Cardiac fibroblast (primary cell): Measurements from ENCODE around the gene ATXN10.

Source experiments
- DNase-seq, 2 donors: peaks; one replicate each; pipeline versions ENCODE4 v3.0.0 to v3.0.0-alpha.2; 2010; ENCODE audit warnings: low read depth in 2 of 2
- H3K4me3 ChIP-seq, 2 donors: replicated peaks in 1 of 2; 1 replicate in 1 of 2; 2 replicates in 1 of 2; pipeline ENCODE4 v1.5.1; 2011; ENCODE audit warnings: low read depth in 2 of 2, low read length in 2 of 2, mild to moderate bottlenecking in 2 of 2, moderate library complexity in 1 of 2
- CTCF ChIP-seq: IDR thresholded peaks from one replicate; pipeline ENCODE4 v1.5.1; 2011; ENCODE audit warnings: low read depth, mild to moderate bottlenecking, low read length, inconsistent platforms

The ATXN10 gene

GRCh38 chr22:45784357-45785277 is 113.0 kb downstream of the ATXN10 start:
- no peak for DNase-seq
- no peak overlapping the region for H3K4me3 ChIP-seq
- TF ChIP-seq CTCF, result no peak

- DNase-seq, result peak in 1 of 2 donors; percentile 51
- H3K4me3 ChIP-seq, result no peak overlapping the region
- TF ChIP-seq CTCF, result no peak
Measured at GRCh38 chr22:45785458-45785857, 113.8 kb downstream of the ATXN10 start.

DNA sequence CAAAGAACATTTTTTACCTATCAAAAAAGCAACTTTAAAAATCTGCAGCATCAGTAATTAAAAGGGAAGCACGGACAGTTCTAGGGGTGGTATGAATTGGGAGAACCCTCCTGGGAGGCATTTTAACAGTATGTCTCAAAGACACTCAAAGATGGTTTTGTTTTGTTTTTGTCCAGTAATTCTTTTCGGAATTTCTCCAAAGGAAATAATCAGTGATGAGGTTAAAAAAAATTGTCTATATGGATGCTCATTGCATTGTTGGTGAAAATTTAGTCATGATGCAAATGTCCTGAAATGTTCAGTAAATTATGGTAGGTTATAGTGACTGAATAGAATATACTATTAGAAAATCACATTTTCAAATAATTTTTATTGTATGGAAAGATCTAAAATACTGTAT is 115.1 kb downstream of the ATXN10 start:
- no peak for TF ChIP-seq CTCF
- H3K4me3 ChIP-seq, result no peak overlapping the region
- DNase-seq, result peak in 1 of 2 donors; percentile 41

DNA sequence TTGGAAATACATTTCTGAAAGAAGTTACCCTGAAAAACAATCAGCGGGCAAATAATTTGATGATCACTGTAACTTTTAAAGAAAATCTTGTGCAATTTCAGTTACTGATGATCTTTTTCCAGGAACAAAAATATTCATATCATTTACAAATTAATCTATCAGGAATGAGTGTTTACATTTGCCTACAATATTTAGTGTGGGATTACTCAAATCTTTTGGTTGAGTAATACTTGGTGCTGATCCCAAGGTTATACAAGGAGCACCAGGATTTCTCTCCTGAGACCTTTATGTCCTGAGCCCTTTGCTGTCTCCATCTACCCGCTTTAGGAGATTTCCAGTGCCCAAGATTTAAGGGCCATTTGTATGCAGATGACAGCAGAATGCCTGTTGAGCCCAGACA is 116.1 kb downstream of the ATXN10 start:
- no peak overlapping the region for H3K4me3 ChIP-seq
- DNase-seq, result no peak
- TF ChIP-seq CTCF, result no peak

DNA sequence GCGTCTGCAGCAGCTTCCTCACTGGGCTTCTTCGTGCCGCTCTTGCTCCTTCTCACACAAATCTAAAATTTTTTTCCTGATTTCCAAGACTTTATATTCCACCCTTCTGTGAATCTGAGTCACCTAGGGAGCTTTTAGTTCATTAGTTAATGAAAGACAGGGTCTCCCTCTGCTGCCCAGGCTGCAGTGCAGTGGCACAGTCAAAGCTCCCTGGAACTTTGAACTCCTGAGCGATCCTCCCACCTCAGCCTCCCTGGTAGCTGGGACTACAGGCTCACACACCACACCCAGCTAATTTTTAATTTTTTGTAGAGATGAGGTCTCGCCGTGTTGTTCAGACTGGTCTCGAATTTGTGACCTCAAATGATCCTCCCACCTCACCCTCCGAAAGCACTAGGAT is 116.9 kb downstream of the ATXN10 start:
- H3K4me3 ChIP-seq, result no peak overlapping the region
- no peak for TF ChIP-seq CTCF
- DNase-seq, result no peak

- H3K4me3 ChIP-seq, result no peak overlapping the region
- DNase-seq, result no peak
- no peak for TF ChIP-seq CTCF
Measured at GRCh38 chr22:45790401-45790800, 118.8 kb downstream of the ATXN10 start.
